Liver (tissue), 9 donors: ENCODE data around the gene KCNN3. TPM values are rescaled to one million over a fixed set of nuclear protein-coding genes. Genes with fewer than 3 reads are reported as not detected.

Experiments used
- DNase-seq: peaks from one replicate; pipeline ENCODE4 v3.0.0-alpha.2; 2017; ENCODE audit warnings: low spot score
- H3K27ac ChIP-seq, 2 donors: one replicate each; pipeline ENCODE4 v1.7.0; 2013; ENCODE audit warnings: inconsistent platforms in 2 of 2, low read length in 2 of 2, control low read depth in 1 of 2, low read depth in 1 of 2, mild to moderate bottlenecking in 1 of 2
- H3K27me3 ChIP-seq, 4 donors: one replicate each; pipeline versions ENCODE4 v1.6.1 to v1.7.0; 2013; ENCODE audit warnings: low read length in 3 of 4, inconsistent platforms in 1 of 4, mild to moderate bottlenecking in 1 of 4, moderate library complexity in 1 of 4; ENCODE audit not compliant: control insufficient read depth in 4 of 4, insufficient read depth in 4 of 4
- H3K36me3 ChIP-seq, 4 donors: one replicate each; pipeline versions ENCODE4 v1.6.1 to v1.7.0; 2013; ENCODE audit warnings: low read length in 3 of 4, mild to moderate bottlenecking in 3 of 4, low read depth in 1 of 4, moderate library complexity in 1 of 4; ENCODE audit not compliant: control insufficient read depth in 4 of 4, insufficient read depth in 3 of 4
- H3K4me1 ChIP-seq, 4 donors: one replicate each; pipeline versions ENCODE4 v1.6.1 to v1.7.0; 2013; ENCODE audit warnings: low read length in 3 of 4, mild to moderate bottlenecking in 3 of 4, moderate library complexity in 1 of 4; ENCODE audit not compliant: control insufficient read depth in 4 of 4, insufficient read depth in 4 of 4
- H3K4me3 ChIP-seq, 3 donors: one replicate each; pipeline versions ENCODE4 v1.6.1 to v1.7.0; 2013; ENCODE audit warnings: low read length in 3 of 3, control low read depth in 1 of 3, low read depth in 1 of 3, mild to moderate bottlenecking in 1 of 3
- H3K9ac ChIP-seq, 2 donors: one replicate each; pipeline ENCODE4 v1.7.0; 2013; ENCODE audit warnings: low read length in 2 of 2, mild to moderate bottlenecking in 2 of 2, moderate library complexity in 2 of 2, control low read depth in 1 of 2, low read depth in 1 of 2
- H3K9me3 ChIP-seq, 4 donors: one replicate each; pipeline versions ENCODE4 v1.6.1 to v1.7.0; 2013; ENCODE audit warnings: low read length in 3 of 4; ENCODE audit not compliant: control insufficient read depth in 4 of 4
- EGR1 ChIP-seq, 2 donors: IDR thresholded peaks; 2 replicates each; pipeline ENCODE4 v1.6.1; 2016 to 2018; ENCODE audit warnings: antibody characterized with exemption in 2 of 2, low read depth in 2 of 2
- FOXA1 ChIP-seq: IDR thresholded peaks from 2 replicates; pipeline ENCODE4 v1.6.1; 2016; ENCODE audit warnings: antibody characterized with exemption
- FOXA2 ChIP-seq: IDR thresholded peaks from 2 replicates; pipeline ENCODE4 v1.6.1; 2016; ENCODE audit warnings: antibody characterized with exemption
- GABPA ChIP-seq, 2 donors: IDR thresholded peaks in 1 of 2; conservative IDR thresholded peaks in 1 of 2; 2 replicates each; pipeline ENCODE4 v1.6.1; 2016; ENCODE audit warnings: antibody characterized with exemption in 2 of 2, mild to moderate bottlenecking in 1 of 2, moderate library complexity in 1 of 2
- HNF4A ChIP-seq, 2 donors: conservative IDR thresholded peaks; 2 replicates each; pipeline ENCODE4 v1.6.1; 2016; ENCODE audit warnings: antibody characterized with exemption in 2 of 2, mild to moderate bottlenecking in 2 of 2
- HNF4G ChIP-seq: IDR thresholded peaks from 2 replicates; pipeline ENCODE4 v1.6.1; 2016; ENCODE audit warnings: antibody characterized with exemption
- JUND ChIP-seq, 2 donors: IDR thresholded peaks; 2 replicates each; pipeline ENCODE4 v1.6.1; 2016; ENCODE audit warnings: antibody characterized with exemption in 2 of 2
- NR2F2 ChIP-seq: IDR thresholded peaks from 2 replicates; pipeline ENCODE4 v1.6.1; 2016; ENCODE audit warnings: antibody characterized with exemption
- RAD21 ChIP-seq, 2 donors: IDR thresholded peaks; 2 replicates each; pipeline ENCODE4 v1.6.1; 2016; ENCODE audit warnings: antibody characterized with exemption in 2 of 2, mild to moderate bottlenecking in 2 of 2
- RXRA ChIP-seq, 2 donors: IDR thresholded peaks; 2 replicates each; pipeline ENCODE4 v1.6.1; 2017 to 2018; ENCODE audit warnings: antibody characterized with exemption in 2 of 2, mild to moderate bottlenecking in 1 of 2
- SP1 ChIP-seq: IDR thresholded peaks from 2 replicates; pipeline ENCODE4 v1.6.1; 2018; ENCODE audit warnings: antibody characterized with exemption, mild to moderate bottlenecking
- TAF1 ChIP-seq: conservative IDR thresholded peaks from 2 replicates; pipeline ENCODE4 v1.6.1; 2016; ENCODE audit warnings: antibody characterized with exemption, mild to moderate bottlenecking
- YY1 ChIP-seq: IDR thresholded peaks from 2 replicates; pipeline ENCODE4 v1.6.1; 2016; ENCODE audit warnings: antibody characterized with exemption, mild to moderate bottlenecking
- WGBS: extraction: QIAGEN DNeasy Blood & Tissue Kit; methylation state at CpG from one replicate; pipeline ENCODE4 v1.1.7; 2013; 5-methylcytosine and 5-hydroxymethylcytosine counted together
- polyA plus RNA-seq, 2 donors: library from polyadenylated mRNA; stranded (reverse) in 1 of 2; unstranded in 1 of 2; fragments of 200-250 nt in 1 of 2; fragments of >200 nt in 1 of 2; fragmentation: Nextera tagmentation in 1 of 2; extraction: Ambion mirVana in 1 of 2; gene quantifications; one replicate each; pipeline versions ENCODE4 v1.2.1 to v1.2.3, GENCODE V29; 2013 to 2015
- total RNA-seq, 2 donors: library from RNA; depleted of rRNA; stranded (reverse); fragments of >200 nt; gene quantifications; one replicate each; pipeline ENCODE4 v1.2.3, GENCODE V29; 2014
- TF ChIP-seq, protein P1 (sequence below): IDR thresholded peaks from 2 replicates; pipeline ENCODE4 v1.6.1; 2016; ENCODE audit warnings: antibody characterized with exemption
- TF ChIP-seq, protein P2 (sequence below): IDR thresholded peaks from 2 replicates; pipeline ENCODE4 v1.6.1; 2016; ENCODE audit warnings: antibody characterized with exemption
- TF ChIP-seq, protein P3 (sequence below): IDR thresholded peaks from 2 replicates; pipeline ENCODE4 v1.6.1; 2016; ENCODE audit warnings: antibody characterized with exemption, mild to moderate bottlenecking
- TF ChIP-seq, protein P4 (sequence below): fragments of 150-350 bp; IDR thresholded peaks from 2 replicates; pipeline ENCODE4 v1.5.1; 2017; ENCODE audit warnings: improper control_type of control experiment, low read depth, low read length; ENCODE audit not compliant: missing input control
- TF ChIP-seq, protein P5 (sequence below): IDR thresholded peaks from 2 replicates; pipeline ENCODE4 v1.6.1; 2016; ENCODE audit warnings: antibody characterized with exemption
- donor health status: healthy.
- donor health status: healthy.
- donor health status: healthy.
- donor health status: healthy.
- donor health status: healthy.

KCNN3 gene
- total and polyA plus RNA-seq, 4 donors, result 0.09 to 0.68 (median 0.15) TPM

DNA sequence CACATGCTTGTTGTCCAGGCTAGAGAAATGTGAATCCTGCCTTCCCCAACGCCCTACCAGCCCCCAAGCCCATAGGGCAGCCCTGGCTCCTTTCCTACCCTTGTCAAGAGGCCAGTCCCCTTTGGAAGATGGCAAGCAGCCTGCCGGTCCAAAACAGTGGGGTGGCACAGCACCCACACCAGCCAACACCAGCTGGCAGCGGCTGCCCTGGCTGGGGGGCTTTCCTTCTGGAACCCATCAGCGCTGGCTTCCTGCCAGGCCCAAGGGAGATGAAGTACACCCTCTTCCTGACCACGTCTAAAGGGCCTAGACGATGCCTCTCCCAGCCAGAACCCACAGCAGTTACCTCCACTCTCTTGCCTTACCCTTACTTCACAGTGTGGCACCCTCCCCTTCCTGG is 24.2 kb downstream of the KCNN3 start:
- no peak overlapping the region for H3K27ac ChIP-seq
- TF ChIP-seq JUND (IDR thresholded peaks at IDR 0.05) (no peak), RXRA (IDR thresholded peaks at IDR 0.05) (no peak), GABPA (IDR thresholded peaks at IDR 0.05 in 1 of 2, conservative IDR thresholded peaks at IDR 0.05 in 1 of 2) (no peak)
- TF ChIP-seq, protein P1, sequence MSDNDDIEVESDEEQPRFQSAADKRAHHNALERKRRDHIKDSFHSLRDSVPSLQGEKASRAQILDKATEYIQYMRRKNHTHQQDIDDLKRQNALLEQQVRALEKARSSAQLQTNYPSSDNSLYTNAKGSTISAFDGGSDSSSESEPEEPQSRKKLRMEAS, result no peak

DNA sequence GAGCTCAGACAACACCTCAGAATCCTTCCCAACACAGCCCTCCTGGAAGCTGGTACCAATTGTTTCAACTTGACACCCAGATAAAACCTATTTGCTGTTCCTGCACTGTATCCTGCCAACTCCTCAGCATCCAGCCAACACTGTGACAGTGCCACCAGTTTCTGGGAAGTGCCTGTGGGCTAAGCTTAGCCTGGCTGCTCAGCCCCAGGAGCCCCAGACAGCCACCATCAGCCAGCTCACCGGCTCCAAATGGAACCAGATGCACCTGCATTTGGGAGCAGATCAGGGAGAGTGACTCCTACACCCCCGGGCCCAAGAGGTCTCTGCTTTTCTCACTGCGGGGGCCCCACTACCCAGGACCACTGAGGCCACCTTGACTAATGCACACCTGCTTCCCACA is 24.9 kb downstream of the KCNN3 start:
- 80% methylated on average over 3 of the region's 3 CpGs for WGBS
- TF ChIP-seq RXRA (IDR thresholded peaks at IDR 0.05), result no peak
- TF ChIP-seq GABPA (IDR thresholded peaks at IDR 0.05 in 1 of 2, conservative IDR thresholded peaks at IDR 0.05 in 1 of 2), result no peak
- no peak for TF ChIP-seq RAD21 (IDR thresholded peaks at IDR 0.05)
- no peak for TF ChIP-seq TAF1
- TF ChIP-seq FOXA2, result no peak
- TF ChIP-seq HNF4A (conservative IDR thresholded peaks at IDR 0.05), result no peak
- TF ChIP-seq NR2F2, result no peak
- TF ChIP-seq EGR1 (IDR thresholded peaks at IDR 0.05; ENCODE audit: low read depth in 2 of 2), result no peak
- TF ChIP-seq, protein P2, sequence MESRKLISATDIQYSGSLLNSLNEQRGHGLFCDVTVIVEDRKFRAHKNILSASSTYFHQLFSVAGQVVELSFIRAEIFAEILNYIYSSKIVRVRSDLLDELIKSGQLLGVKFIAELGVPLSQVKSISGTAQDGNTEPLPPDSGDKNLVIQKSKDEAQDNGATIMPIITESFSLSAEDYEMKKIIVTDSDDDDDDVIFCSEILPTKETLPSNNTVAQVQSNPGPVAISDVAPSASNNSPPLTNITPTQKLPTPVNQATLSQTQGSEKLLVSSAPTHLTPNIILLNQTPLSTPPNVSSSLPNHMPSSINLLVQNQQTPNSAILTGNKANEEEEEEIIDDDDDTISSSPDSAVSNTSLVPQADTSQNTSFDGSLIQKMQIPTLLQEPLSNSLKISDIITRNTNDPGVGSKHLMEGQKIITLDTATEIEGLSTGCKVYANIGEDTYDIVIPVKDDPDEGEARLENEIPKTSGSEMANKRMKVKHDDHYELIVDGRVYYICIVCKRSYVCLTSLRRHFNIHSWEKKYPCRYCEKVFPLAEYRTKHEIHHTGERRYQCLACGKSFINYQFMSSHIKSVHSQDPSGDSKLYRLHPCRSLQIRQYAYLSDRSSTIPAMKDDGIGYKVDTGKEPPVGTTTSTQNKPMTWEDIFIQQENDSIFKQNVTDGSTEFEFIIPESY, result no peak
- TF ChIP-seq, protein P1, result no peak
- TF ChIP-seq JUND (IDR thresholded peaks at IDR 0.05), result no peak
- TF ChIP-seq HNF4G, result no peak
- no peak for TF ChIP-seq FOXA1
- TF ChIP-seq, protein P3, sequence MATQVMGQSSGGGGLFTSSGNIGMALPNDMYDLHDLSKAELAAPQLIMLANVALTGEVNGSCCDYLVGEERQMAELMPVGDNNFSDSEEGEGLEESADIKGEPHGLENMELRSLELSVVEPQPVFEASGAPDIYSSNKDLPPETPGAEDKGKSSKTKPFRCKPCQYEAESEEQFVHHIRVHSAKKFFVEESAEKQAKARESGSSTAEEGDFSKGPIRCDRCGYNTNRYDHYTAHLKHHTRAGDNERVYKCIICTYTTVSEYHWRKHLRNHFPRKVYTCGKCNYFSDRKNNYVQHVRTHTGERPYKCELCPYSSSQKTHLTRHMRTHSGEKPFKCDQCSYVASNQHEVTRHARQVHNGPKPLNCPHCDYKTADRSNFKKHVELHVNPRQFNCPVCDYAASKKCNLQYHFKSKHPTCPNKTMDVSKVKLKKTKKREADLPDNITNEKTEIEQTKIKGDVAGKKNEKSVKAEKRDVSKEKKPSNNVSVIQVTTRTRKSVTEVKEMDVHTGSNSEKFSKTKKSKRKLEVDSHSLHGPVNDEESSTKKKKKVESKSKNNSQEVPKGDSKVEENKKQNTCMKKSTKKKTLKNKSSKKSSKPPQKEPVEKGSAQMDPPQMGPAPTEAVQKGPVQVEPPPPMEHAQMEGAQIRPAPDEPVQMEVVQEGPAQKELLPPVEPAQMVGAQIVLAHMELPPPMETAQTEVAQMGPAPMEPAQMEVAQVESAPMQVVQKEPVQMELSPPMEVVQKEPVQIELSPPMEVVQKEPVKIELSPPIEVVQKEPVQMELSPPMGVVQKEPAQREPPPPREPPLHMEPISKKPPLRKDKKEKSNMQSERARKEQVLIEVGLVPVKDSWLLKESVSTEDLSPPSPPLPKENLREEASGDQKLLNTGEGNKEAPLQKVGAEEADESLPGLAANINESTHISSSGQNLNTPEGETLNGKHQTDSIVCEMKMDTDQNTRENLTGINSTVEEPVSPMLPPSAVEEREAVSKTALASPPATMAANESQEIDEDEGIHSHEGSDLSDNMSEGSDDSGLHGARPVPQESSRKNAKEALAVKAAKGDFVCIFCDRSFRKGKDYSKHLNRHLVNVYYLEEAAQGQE, result no peak
- TF ChIP-seq, protein P4, sequence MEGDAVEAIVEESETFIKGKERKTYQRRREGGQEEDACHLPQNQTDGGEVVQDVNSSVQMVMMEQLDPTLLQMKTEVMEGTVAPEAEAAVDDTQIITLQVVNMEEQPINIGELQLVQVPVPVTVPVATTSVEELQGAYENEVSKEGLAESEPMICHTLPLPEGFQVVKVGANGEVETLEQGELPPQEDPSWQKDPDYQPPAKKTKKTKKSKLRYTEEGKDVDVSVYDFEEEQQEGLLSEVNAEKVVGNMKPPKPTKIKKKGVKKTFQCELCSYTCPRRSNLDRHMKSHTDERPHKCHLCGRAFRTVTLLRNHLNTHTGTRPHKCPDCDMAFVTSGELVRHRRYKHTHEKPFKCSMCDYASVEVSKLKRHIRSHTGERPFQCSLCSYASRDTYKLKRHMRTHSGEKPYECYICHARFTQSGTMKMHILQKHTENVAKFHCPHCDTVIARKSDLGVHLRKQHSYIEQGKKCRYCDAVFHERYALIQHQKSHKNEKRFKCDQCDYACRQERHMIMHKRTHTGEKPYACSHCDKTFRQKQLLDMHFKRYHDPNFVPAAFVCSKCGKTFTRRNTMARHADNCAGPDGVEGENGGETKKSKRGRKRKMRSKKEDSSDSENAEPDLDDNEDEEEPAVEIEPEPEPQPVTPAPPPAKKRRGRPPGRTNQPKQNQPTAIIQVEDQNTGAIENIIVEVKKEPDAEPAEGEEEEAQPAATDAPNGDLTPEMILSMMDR, result no peak
- TF ChIP-seq, protein P5, sequence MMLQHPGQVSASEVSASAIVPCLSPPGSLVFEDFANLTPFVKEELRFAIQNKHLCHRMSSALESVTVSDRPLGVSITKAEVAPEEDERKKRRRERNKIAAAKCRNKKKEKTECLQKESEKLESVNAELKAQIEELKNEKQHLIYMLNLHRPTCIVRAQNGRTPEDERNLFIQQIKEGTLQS, result no peak
- TF ChIP-seq YY1, result no peak
- TF ChIP-seq SP1, result no peak
- H3K4me3 ChIP-seq, result no peak overlapping the region
- H3K9ac ChIP-seq, result no peak overlapping the region
- H3K36me3 ChIP-seq, result no peaks in the 10 kb centered on the region
- no peaks in the 10 kb centered on the region for H3K27me3 ChIP-seq
- DNase-seq, result no peak
- no peak overlapping the region for H3K27ac ChIP-seq
- H3K4me1 ChIP-seq, result no peaks in the 10 kb centered on the region
- H3K9me3 ChIP-seq, result no peaks in the 10 kb centered on the region

More for the DNA sequence above, 24.2 kb downstream of the KCNN3 start:
- H3K9me3 ChIP-seq, result no peaks in the 10 kb centered on the region
- H3K4me1 ChIP-seq, result no peaks in the 10 kb centered on the region
- DNase-seq, result no peak
- no peaks in the 10 kb centered on the region for H3K36me3 ChIP-seq
- H3K27me3 ChIP-seq, result no peaks in the 10 kb centered on the region
- no peak overlapping the region for H3K4me3 ChIP-seq
- H3K9ac ChIP-seq, result no peak overlapping the region
- 82% methylated on average over 6 of the region's 6 CpGs for WGBS
